GM21423 (cell line): ENCODE measurements around the gene P2RY11.

ENCODE experiments used
- ATAC-seq: cut with Tn5 transposase; IDR thresholded peaks from one replicate; pipeline ENCODE4 v1.9.1; 2021; ENCODE audit warnings: mild to moderate bottlenecking, moderate library complexity; ENCODE audit not compliant: unreplicated experiment

The P2RY11 gene

DNA sequence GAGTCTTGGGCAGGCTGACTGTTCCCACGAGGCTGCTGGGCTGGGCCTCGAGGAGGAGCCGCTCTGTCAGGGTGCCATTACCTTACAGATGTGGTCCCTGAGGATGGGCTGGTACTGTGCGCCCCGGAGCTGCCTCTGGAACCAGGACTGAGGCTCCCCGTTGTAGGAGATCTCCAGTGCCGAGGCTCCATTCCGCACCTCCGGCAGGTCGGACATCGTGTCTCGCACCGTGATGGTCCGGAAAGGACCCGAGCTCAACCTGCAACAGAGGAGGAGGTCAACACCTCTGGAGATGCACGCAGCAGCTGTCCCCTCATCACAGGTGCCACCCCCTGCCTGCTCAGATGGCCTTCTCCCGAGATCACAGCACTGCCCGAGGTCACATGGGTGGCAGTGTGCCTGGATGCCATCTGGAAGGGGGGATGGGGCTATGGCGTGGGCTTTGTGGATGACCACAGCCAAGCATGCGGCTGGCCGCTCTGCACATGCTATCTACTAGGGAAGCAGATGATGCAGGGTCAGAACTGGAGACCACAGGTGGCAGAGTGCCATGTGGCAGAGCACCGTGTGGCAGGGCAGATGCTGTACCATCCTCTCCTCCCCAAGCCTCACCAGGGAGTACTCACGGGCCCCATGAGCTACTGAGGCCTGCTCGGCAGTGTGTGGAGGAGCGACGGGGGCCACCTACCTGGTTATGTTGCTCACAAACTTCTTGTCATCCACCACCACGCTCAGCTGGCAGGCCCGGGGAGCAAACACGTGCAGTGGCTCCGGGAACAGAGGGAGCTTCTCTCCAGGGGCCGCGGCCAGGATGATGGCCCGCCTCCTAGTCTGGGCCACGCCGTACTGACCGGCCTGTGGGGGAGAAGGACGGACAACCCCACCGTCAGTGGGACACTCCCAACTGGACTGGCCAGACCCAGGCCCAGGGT, 26.5 kb downstream of the P2RY11 start:
- no peak for ATAC-seq

GRCh38 chr19:10138879-10139795, 27.6 kb downstream of the P2RY11 start:
- no peak for ATAC-seq

DNA sequence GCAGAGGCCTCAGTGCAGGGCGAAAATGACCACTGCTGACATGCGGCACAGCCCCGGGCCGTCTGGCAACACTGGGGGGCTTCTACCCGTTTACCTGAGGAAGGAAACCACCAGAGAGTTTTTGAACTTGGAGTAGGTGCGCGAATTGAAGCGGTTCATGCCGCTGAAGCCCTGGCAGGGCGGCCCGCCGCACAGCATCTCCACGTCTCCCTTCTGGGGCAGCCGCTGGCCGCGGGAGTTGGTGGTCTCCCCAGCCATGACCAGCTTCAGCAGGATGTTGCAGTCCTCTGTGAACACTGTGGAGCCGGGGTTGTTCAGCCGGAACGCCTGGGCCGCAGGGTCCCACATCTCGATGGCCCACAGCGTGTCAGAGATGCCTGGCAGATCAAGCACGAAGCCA, 28.5 kb downstream of the P2RY11 start:
- no peak for ATAC-seq

- ATAC-seq, result no peak
These were observed 30.0 kb downstream of the P2RY11 start for GRCh38 chr19:10141479-10141878.

DNA sequence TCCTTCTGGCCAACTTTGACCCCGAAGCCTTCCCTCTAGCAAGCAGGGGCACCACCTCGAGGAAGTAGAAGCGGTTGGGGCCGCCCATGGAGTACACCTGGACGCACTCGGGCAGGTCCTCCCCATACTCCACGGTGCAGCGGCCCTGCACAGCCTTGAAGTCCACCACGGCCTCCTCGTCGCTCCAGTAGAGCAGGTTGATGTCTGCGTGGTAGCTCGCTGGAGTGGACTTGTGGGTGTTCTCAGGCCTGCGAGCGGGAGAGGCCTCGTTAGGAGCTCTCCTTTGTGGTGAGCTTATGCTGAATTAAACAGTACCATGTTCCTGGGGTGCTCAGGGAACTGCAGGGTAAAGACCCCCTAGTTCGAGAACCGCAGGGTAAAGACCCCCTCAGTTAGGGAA, 30.5 kb downstream of the P2RY11 start:
- ATAC-seq, result no peak

GRCh38 chr19:10142701-10143375, 31.3 kb downstream of the P2RY11 start:
- ATAC-seq, result no peak

GRCh38 chr19:10143681-10144080, 32.2 kb downstream of the P2RY11 start:
- no peak for ATAC-seq

GRCh38 chr19:10144361-10144760, 32.9 kb downstream of the P2RY11 start:
- ATAC-seq, result no peak

GRCh38 chr19:10145031-10145430, 33.5 kb downstream of the P2RY11 start:
- no peak for ATAC-seq

DNA sequence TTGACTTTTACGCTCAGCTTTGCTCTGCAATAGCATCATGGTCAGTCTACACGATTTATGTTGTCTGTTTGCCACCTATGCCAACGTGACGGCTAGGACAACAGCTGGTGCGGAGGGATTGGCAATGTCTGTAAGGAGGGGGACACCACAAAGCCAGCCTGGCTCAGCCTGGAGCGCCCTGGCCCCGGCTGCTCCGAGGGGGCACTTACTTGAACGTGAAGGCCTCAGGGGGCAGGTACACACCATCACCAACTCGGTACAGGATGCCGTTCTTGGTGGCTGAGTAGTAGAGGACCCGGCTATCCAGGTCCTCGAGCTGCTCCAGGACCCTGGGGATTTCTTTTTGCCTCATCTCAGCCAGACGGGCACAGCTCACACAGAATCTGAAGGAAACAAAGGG, 34.6 kb downstream of the P2RY11 start:
- ATAC-seq, result no peak

DNA sequence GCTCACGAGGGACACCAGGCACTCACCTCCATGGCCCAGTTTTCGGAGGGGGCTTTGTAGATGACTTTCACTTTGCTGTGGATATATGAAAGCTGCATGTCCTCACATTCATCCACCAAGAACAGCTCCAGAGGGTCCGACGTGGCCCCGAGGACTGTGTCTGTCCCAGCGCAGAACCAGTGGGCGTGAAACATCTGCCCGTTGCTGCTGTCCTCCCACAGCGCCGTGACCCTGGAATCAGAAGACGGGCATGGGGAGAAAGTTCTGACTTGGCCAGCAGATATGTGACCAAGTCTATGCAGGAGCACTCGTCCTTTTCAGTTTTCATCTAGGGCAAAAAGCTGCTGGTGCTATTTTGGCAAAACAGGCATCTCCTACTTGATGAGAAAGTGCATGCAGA, 37.9 kb downstream of the P2RY11 start:
- ATAC-seq, result no peak

DNA sequence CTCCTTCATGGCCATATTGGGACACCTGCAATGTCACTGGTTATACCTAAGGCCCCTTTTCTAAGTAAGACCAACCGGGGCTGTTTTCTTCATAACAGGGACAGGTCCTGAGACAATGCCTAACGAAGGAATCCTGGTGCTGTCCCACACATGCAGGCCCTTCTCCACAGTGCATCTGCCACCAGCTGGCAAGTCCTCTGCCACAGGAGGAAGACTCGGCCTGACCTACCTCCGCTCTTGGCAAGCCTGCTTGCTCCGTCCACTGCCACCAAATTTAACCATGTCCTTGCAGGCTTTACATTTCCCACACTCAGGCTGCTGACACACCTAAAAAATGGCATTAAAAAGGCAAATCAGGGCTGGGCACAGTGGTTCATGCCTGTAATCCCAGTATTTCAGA, 40.0 kb downstream of the P2RY11 start:
- ATAC-seq, result no peak

DNA sequence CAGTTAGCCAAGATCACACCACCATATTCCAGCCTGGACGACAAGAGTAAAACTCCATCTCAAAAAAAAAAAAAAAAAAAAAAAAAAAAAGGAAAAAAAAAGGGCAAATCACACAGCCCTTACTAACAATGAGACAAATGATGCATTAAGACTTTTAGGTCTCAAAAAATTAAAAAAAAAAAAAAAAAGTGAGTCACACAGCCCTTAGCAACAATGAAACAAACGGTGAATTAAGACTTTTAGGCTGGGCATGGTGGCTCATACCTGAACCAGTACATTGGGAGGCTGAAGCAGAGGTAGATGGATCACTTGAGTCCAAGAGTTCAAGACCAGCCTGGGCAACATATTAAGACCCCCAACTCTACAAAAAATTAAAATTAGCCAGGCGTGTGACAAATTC, 40.6 kb downstream of the P2RY11 start:
- no peak for ATAC-seq

DNA sequence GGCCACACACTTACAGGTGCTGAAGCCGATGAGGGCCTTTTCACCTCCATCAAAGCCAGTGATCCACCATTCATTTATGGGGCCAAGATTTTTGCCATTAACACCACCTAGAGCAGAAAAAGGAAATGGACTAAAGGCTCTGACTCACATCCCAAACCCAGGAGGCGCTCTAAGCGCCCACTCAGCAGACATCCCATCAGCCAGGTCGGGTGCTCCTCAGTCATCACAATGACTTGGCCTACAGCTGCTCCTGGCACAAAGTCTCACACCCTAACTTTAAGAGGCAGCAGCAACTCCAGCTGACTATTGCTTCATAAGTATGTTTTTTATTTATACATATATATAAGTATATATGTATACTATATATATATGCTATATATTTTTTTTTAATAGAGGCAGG, 44.3 kb downstream of the P2RY11 start:
- no peak for ATAC-seq

GRCh38 chr19:10158071-10158470, 46.6 kb downstream of the P2RY11 start:
- no peak for ATAC-seq

- no peak for ATAC-seq
These were observed 47.0 kb downstream of the P2RY11 start for GRCh38 chr19:10158485-10158884.

- ATAC-seq, result no peak
These were observed 48.1 kb downstream of the P2RY11 start for GRCh38 chr19:10159610-10160009.

GRCh38 chr19:10163536-10163935, 52.0 kb downstream of the P2RY11 start:
- no peak for ATAC-seq
